Fibroblast of skin of left biceps (primary cell): ENCODE results near the gene SRP19.
"Not testable (repeated sequence)": the region's sequence is repeated elsewhere in the genome, so short reads cannot be mapped to it uniquely, and the experiment has no call there.

ENCODE experiments used
- DNase-seq, 2 experiments: peaks; one replicate each; pipeline ENCODE4 v3.0.0-alpha.2; 2013; ENCODE audit warnings: low read depth in 2 of 2

Gene SRP19

GRCh38 chr5:112860929-112861637, at the start of gene SRP19:
Gene SRP19, plus strand, starts transcription at chr5:112861287. Its CDS starts 90 bp downstream, at chr5:112861377.
- DNase-seq, result peak; percentile 93 to 94

- DNase-seq, result no peak
Observed at GRCh38 chr5:112812549-112812948, 48.5 kb upstream of the SRP19 start.

GRCh38 chr5:112820246-112820645, 40.8 kb upstream of the SRP19 start:
- DNase-seq, result no peak

GRCh38 chr5:112822456-112822855, 38.6 kb upstream of the SRP19 start:
- peak in 1 of 2 experiments; percentile 1 for DNase-seq

- no peak for DNase-seq
Observed at GRCh38 chr5:112823181-112823580, 37.9 kb upstream of the SRP19 start.

GRCh38 chr5:112823656-112824055, 37.4 kb upstream of the SRP19 start:
- no peak for DNase-seq

GRCh38 chr5:112824197-112824596, 36.9 kb upstream of the SRP19 start:
- no peak for DNase-seq

- DNase-seq, result no peak
Observed at GRCh38 chr5:112830378-112830777, 30.7 kb upstream of the SRP19 start.

- no peak for DNase-seq
Observed at GRCh38 chr5:112833971-112834370, 27.1 kb upstream of the SRP19 start.

GRCh38 chr5:112844489-112844888, 16.6 kb upstream of the SRP19 start:
- no peak for DNase-seq

DNA sequence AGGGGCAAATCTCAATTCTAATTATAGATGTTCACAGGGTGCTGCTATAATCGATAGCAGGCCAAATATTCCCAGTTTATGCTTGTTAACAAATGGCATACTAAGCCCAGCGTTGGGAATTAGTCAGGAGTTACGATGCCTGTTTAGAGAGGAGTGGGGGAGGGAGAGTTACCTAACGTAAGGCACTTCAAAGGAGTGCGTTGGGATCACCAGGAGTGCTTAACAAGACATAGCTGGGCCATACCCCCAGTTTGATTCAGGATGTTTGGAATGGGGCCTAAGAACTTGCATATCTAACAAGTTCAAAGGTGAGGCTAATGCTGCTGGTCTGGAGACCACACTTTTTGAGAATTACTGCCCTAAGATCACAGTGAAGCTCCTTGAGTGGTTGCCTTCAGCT, 14.5 kb upstream of the SRP19 start:
- no peak for DNase-seq

GRCh38 chr5:112847306-112847705, 13.8 kb upstream of the SRP19 start:
- no peak for DNase-seq

- DNase-seq, result peak; percentile 31 to 34
Observed at GRCh38 chr5:112848116-112848811, 12.8 kb upstream of the SRP19 start.

GRCh38 chr5:112849912-112850311, 11.2 kb upstream of the SRP19 start:
- DNase-seq, result no peak

DNA sequence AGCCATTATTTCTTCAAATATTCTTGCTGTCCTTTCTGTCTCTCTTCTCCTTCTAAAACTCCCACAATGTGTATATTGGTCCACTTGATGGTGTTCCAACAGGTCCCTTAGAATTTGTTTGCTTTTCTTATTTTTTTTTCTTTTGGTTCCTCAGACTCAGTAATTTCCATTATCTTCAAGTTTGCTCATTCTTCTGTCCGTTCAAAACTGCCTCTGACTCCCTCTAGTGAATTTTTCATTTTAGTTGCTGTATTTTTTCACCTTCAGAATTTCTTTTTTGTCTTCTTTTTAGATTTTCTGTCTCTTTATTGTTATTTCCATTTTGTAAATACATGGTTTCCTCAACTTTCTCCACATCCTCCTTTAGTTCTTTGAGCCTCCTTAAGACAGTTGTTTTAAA, 6.4 kb upstream of the SRP19 start:
- DNase-seq, result no peak

- DNase-seq, result no peak
Observed at GRCh38 chr5:112857866-112858265, 3.2 kb upstream of the SRP19 start.

GRCh38 chr5:112860571-112860928, 537 bp upstream of the SRP19 start:
- not testable (repeated sequence) for DNase-seq

GRCh38 chr5:112861638-112861985, 525 bp downstream of the SRP19 start:
- DNase-seq, result no peak

GRCh38 chr5:112862085-112862484, 998 bp downstream of the SRP19 start:
- no peak for DNase-seq

DNA sequence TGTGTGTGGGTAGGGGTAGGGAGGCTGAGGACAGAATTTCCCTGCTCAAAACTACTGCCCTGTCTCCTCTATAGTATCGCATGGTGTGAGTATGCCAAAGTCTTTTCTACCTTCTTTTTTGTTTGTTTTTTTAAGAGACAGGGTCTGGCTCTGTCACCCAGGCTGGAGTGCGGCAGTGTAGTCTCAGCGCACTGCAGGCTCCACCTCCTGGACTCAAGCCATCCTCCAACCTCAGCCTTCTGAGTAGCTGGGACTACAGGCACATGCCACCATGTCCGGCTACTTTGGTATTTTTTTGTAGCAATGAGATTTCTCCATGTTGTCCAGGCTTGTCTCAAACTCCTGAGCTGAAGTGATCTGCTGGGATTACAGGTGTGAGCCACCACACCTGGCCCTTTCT, 2.5 kb downstream of the SRP19 start:
- DNase-seq, result no peak

DNA sequence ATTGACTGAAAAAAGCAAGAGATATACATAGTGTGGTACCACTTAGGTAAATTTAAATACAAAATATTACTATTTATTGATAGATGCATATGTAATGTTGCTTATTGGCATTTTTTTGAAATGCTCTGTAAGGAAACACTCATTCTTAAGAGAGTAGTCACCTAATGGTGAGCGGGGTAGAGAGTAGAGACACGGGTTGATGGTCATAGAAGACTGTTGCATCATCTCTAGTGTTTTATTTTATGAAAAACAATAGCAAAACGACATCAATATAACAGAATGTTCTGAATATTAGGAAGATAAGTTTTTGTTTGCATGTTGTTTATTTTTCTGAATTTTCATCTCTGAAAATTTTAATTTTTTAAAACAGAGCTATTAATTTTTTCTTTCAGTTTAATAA, 4.0 kb downstream of the SRP19 start:
- no peak for DNase-seq

GRCh38 chr5:112866739-112867138, 5.7 kb downstream of the SRP19 start:
- DNase-seq, result no peak

- DNase-seq, result no peak
Observed at GRCh38 chr5:112867411-112867810, 6.3 kb downstream of the SRP19 start.

- no peak for DNase-seq
Observed at GRCh38 chr5:112869948-112870347, 8.9 kb downstream of the SRP19 start.
